Measurements from ENCODE around the gene MBD6.

Gene MBD6, protein sequence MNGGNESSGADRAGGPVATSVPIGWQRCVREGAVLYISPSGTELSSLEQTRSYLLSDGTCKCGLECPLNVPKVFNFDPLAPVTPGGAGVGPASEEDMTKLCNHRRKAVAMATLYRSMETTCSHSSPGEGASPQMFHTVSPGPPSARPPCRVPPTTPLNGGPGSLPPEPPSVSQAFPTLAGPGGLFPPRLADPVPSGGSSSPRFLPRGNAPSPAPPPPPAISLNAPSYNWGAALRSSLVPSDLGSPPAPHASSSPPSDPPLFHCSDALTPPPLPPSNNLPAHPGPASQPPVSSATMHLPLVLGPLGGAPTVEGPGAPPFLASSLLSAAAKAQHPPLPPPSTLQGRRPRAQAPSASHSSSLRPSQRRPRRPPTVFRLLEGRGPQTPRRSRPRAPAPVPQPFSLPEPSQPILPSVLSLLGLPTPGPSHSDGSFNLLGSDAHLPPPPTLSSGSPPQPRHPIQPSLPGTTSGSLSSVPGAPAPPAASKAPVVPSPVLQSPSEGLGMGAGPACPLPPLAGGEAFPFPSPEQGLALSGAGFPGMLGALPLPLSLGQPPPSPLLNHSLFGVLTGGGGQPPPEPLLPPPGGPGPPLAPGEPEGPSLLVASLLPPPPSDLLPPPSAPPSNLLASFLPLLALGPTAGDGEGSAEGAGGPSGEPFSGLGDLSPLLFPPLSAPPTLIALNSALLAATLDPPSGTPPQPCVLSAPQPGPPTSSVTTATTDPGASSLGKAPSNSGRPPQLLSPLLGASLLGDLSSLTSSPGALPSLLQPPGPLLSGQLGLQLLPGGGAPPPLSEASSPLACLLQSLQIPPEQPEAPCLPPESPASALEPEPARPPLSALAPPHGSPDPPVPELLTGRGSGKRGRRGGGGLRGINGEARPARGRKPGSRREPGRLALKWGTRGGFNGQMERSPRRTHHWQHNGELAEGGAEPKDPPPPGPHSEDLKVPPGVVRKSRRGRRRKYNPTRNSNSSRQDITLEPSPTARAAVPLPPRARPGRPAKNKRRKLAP

DNA sequence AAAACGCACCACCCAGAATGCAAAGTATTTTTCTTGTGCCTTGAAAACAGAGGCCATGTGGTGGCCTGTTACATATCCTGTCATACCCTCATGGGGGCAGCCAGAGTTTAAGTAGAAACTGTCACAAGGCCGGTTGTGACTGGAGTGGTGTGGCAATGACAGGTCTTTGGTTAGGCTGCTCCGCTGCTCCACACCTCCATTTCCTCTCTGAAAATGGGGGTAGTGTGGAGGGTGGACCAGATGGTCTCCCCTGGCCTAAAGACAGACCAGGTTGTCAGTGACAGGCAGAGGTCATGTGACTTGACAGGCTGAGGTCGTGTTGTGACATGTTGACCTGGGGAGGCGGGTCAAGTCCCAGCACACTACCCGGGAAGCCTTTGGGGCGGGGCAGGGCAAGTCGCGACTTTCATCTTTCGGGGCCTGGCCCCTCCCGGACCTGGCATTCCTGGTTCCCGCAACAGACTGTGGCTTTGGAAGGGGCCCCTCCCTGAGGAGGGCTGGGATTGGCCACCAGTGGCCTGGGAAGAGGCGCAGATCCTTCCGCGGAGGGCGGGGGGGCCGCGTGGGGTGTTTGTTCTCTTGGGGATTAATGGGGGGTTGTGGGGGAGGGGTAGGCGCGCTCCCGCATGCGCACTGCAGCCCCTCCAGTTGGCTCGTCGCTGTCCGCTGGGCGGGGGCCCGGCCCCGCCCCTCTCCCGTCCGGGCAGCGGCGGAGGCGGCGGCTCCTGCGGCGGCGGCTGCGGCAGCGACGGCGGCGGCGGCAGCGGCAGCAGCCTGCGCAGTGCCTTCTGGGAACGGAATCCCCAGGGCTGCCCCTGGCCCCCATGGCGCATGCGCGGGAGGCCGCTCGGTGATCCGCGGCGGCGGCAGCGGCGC is at the start of gene MBD6:
MBD6 (plus strand) TSS at position 814 of the 876 bp plus-strand sequence. CDS start 1,480 bp downstream, outside the sequence.
- peak; percentile 80 to 85 for DNase-seq (ENCODE audit: low read depth in 2 of 2)

DNA sequence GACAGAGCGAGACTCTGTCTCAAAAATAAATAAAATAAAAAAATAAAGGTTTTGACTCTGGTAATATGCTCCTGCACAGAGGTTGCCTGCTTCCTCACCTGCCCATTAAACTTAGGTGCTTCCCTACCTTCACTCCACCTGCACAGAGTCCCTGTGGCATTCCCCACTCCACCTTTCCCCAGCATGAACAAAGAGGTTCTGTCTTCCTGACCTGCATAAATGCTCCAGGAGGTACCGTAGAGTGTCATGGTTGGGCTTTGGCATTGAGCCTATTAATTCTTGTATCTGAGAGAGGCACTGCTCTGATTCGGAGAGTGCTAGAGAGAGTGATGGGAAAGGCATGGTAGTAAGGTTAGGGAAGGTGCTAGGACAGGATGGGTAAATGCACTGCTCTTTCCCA is 49.2 kb upstream of the MBD6 start:
- DNase-seq (ENCODE audit: low read depth in 2 of 2), result no peak

DNA sequence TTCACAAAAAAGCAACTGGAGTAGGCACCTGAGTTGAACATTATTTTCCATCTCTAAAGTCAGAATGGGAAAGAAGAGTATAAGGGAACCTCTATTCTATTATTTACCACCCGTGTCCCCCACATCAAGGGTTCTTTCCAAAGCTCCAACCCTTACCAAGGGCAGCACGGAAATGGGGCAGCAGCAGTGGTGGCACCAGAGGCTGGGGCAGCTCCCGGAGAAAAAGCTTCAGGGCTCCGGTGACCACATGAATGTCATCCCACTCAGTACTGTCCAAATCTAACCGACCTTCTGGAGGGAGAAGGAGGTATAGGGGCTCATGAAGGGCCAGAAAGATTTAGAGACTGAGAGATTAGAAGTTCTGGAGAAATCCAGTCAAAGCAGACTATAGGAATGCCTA is 48.7 kb upstream of the MBD6 start:
- no peak for DNase-seq (ENCODE audit: low read depth in 2 of 2)

DNA sequence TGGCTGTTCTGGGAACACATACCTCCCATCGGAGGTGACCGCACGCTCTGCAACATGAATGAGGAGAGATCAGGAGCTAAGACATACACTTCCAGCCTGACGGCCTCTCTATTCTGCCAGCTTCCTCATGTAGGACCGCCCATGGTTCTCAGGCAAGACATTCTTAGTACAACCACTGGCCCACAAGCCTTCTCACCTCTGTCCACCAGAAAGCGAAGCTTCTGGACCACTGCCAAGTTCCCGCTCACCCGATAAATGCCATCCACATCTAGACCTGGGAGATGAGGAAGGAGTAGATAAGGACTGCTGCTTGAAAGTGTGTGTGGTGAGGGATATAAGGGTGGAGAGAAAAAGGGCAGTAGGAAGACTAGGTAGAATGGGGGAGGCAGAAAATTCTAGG is 48.2 kb upstream of the MBD6 start:
- no peak for DNase-seq (ENCODE audit: low read depth in 2 of 2)

DNA sequence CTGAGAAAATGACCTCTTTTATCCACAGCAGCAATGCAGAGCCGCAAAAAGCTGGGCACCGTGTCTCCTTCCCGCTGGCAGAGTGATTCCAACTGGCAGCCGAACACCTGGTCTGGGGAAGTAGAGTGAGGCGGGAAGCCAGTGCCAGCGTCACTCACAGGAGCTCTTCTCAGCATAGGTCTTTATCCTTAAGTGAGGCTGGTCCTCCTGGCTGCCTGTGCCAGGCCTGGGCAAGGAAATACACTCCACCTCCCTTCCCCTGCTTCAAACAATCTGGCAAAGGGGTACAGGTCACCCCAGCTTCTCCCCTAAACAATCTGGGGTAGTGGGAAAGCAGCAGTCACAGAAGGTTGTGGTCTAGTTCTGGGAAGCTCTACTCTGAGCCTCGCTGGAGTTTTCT is 47.8 kb upstream of the MBD6 start:
- DNase-seq (ENCODE audit: low read depth in 2 of 2), result no peak

DNA sequence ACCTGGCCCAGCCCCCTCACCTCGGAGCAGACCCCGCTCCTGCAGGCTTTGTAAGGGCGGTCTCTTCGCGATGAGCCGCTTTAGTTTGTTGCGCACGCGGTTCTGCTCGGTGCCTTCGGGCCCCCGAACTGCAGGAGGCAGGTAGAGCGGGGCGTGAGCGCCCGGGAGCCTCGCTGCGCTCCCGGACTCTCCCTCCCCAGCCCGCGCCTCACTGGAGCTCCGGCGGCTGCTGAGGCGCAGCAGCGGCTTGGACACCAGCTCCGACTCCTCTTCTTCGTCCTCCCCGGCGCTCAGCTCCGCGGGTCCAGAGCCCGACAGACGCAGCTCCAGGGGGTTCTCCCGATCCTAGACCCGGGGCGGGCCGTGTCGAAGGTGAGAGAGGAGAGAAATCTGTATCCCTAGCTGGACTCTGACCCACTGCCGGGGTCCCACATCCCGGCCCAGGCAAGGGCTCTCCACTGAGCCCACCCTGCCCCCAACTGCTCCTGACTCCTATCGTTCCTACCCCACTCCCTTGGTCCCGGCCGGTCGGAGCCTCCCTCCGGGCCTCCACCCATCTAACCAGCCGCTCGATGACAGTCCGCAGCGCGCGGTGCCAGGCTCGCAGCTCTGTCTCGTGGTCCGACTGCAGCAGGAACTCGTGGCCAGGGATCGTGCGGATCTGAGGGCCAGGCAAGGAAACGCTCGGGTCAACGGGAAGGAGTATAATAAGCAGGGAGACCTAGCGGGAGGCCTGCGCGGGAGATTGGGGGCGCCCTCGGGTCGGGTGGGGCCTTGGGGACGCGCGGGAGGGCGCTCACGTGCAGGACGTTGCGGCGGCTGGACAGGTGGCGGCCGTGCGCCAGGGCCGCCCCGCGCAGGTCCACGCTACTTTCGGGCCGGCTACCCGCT is 47.1 kb upstream of the MBD6 start:
- DNase-seq (ENCODE audit: low read depth in 2 of 2), result no peak

DNA sequence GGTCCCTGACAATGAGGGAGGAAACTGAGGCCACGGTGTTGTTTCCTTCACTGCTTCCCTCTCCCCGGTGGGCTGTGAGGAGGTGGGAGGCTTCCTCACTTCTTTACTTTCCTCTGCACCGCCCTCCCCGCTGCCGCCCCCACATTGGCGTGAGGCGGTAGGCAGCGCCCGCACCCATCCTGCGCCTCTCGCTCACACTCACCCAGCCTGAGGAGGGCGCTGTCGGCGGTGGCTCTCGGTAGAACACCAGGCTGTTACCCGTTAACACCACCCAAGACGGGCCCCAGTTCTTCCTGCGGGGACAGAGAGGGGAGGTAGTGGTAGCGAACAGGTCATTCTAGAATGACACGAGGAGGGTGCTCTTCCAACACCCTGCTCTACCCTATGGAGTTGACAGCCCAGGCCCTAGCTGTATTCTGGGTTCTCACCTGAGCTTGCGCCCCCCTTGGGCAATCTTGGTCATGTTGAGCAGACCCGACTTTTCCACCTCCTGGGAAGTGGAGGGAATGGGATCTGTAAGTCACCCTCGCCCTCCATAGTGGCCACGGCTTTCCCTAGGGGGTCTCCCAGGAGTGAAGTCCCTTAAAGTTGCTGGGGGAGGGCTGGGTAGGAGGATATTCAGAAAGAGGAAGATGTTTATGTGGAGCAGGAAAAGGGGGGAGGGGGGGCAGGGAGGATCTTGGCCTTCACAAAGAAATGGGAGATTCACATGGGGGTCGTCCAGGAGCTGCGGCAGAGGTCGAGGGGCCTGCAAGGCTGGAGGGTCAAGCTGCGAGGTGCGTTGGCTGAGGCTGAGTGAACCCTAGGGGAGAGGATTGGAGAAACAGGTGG is 46.2 kb upstream of the MBD6 start:
- DNase-seq (ENCODE audit: low read depth in 2 of 2), result no peak

DNA sequence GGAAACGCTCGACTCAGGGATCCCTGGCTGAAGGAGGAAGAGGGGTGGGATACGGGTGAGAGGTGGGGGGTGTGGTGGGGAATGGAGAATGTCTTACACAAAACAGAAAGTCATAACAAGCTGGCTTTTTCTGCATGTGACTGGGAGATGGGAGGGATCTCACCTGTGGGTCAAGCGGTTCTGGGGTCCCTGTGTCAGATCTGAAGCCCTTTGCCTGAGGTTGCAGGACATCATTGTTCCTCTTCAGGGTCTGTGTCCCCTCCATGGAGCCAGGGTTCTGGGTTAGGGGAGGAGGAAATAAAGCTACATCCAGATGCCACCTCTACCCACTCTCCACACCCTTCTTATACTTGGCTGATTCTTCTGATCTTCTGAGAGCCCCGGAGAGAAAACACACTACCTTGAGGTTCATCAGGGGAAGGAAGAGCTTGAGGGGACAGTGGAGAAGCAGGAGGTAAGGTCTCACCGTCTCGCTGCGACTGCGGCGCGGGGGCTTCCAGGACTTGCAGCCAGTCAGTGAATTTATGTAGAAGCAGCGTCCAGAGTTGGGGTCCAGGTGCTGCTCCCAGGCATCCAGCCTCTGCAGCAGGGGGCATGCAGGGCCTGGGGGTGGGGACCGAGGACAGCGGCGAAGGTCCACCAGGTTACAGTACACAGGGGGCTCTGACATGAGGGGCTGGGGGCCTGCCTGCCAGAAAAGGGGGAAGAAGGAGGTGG is 45.5 kb upstream of the MBD6 start:
- no peak for DNase-seq (ENCODE audit: low read depth in 2 of 2)

DNA sequence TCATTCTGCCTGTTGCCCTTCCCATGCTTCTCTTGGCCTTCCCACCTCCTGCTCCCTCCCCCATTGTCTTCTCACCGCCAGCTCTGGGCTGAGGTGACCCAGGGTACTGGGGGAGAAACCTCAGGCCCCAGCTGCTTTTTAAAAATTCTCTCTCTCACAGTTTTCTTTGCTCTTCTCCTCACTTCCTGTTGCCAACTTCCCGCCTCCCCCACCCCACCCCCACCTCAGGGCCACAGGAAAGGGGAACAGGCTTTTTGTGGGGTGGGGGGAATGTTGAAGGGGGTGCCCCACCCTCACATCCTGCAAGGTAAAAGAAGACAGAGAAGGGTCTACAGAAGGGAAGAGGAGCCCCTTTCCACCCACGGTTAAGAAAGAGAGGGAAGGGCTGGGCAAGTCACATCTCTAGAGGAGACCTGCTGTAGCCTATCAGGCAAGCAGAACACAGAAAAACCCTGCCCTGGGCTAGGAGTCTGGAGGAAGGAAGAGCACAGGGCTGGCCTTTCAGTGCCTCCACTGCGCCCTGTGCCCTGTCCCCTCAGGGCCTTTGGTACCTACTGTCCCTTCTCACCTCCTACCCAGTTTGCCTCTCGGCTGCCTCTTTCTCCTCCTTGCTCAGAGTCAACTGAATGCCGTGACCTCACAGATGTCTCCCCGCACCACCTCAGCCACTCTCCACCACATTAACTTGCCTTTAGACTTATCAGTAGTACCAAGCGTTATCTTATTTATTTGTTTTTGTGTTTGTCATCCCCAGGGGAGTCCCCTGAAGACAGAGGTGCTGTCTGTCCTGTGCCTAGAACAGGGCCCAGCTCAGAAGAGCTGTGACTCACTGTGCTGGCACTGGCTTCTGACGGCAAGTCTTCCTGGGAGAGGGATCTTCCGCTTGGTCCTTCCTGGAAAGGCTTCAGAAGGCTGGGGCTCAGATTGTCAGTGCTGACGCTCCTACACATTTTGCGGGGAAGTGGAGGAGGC is 44.6 kb upstream of the MBD6 start:
- peak in 1 of 2 donors; percentile 27 for DNase-seq (ENCODE audit: low read depth in 2 of 2)

DNA sequence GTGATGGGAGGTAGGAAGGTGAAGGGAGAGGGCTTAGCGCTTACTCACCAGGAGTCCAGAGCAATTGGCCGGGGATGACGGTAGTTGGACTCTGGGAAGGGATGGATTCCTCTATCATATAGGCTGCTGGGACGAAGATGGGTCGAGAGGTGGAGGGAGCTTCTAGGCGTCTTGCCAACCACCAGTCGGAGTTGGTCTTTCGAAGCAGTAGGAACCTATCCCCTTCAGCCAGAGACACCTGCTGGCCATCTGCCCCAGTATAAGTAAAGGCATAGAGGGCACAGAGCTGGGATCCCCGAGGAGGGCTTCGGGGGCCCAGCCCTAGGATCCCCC is 43.6 kb upstream of the MBD6 start:
- no peak for DNase-seq (ENCODE audit: low read depth in 2 of 2)

DNA sequence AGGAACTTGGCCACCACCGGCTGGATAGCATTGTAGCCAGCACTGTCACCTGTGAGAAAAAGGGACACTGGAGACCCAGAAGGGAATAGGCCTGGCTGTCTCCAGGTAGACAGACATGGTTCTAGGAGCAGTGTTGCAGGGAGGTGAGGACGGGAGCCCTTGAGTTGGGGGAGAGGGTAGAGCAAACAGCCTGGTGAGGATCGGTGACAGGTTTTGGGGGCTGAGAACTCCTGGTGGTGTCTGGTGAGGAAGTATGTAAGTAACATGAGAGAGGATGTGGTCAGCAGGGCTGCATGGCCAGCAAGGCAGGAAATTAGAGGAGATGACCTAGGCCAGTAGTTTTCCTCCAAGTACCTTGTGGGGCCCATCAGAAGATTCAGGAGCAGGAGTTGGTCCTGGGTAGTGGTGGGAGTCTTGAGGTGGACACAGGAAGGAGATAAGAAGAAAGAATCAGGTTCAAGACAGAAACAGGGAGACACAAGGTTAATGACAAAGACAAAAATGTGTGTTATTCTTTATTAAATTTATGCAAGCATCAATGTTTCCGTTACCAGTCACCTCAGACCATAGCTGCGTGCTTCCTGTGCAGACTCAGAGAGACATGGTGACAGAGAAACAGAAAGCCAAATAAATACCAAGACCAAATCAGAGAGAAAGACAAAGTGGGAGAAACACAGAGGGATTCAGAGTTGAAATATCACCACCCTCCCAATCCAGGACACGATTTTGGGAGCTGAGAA is 43.1 kb upstream of the MBD6 start, which contains the start of gene ARHGAP9:
ARHGAP9 (minus strand) TSS at position 491 of the 740 bp plus-strand sequence; CDS start at position 31, 460 bp downstream.
- peak in 1 of 2 donors; percentile 48 for DNase-seq (ENCODE audit: low read depth in 2 of 2)

DNA sequence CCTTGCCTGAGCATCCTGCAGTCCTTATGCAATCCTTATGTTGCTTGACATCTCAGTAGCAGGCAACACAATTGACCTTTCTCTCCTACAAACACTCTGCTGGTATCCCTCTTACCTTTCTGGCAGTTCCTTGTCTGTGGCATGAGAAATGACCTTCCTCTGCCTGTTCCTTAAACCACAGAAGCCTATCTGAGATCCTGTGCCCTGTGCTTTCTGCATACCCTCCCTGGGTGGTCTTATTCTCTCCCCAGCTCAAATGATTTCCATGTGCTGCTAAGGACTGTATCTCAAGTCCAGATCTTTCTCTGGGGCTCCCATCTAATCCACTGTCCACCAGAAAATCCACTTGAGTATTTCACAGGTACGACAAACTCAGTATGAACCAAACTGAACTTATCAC is 41.0 kb upstream of the MBD6 start:
- no peak for DNase-seq (ENCODE audit: low read depth in 2 of 2)

DNA sequence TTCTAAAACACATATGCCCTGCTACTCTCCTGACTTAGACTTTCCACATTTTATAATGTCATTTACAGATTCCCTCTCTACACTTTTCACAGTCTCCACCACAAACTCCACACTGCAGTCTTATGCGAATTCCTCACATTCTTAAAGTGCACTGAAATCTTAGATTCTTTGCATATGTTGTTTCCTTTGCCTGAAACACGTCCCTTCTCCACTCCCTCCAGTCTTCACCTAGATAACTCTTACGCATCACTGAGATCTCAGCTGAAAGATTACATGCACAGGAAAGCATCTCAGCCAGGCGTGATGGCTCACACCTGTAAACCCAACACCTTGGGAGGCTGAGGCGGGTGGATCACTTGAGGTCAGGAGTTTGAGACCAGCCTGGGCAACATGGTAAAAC is 39.2 kb upstream of the MBD6 start:
- no peak for DNase-seq (ENCODE audit: low read depth in 2 of 2)

DNA sequence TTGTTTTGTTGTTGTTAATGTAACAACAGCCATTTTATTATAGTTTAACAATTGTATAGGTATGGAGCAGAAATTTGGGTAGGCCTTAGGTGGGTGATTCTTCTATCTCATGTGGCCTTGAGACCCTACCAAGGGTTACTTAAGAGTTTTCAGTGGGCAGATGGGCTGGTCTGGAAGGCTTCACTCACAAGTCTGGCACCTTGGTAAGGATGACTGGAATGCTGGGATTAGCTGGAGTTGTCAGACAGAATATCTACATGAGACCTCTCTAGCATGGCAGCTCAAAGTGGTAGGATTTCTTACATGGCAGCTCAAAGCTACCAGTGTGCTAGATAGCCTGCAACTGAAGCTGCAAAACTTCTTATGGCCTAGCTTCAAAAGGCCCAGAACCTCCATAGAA is 36.9 kb upstream of the MBD6 start:
- no peak for DNase-seq (ENCODE audit: low read depth in 2 of 2)

DNA sequence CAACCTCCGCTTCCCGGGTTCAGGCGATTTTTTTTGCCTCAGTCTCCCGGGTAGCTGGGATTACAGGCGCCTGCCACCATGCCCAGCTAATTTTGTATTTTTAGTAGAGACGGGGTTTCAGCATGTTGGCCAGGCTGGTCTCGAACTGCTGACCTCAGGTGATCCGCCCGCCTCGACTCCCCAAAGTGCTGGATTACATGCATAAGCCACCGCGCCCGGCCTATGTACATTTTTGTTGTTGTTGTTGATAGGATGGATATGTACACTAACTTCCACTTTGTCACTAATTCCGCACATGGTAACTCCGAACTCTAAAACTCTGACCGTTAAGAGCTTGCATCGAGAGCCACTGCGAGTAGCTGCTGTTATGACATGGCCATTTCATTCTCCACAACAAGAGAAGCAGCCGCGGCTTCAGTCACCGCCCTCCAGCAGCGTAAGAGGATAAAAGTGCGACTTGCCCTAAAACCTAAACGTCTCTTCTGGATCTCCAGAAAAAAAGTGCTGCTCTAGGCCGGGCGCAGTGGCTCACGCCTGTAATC is 35.5 kb upstream of the MBD6 start:
- DNase-seq (ENCODE audit: low read depth in 2 of 2), result no peak

DNA sequence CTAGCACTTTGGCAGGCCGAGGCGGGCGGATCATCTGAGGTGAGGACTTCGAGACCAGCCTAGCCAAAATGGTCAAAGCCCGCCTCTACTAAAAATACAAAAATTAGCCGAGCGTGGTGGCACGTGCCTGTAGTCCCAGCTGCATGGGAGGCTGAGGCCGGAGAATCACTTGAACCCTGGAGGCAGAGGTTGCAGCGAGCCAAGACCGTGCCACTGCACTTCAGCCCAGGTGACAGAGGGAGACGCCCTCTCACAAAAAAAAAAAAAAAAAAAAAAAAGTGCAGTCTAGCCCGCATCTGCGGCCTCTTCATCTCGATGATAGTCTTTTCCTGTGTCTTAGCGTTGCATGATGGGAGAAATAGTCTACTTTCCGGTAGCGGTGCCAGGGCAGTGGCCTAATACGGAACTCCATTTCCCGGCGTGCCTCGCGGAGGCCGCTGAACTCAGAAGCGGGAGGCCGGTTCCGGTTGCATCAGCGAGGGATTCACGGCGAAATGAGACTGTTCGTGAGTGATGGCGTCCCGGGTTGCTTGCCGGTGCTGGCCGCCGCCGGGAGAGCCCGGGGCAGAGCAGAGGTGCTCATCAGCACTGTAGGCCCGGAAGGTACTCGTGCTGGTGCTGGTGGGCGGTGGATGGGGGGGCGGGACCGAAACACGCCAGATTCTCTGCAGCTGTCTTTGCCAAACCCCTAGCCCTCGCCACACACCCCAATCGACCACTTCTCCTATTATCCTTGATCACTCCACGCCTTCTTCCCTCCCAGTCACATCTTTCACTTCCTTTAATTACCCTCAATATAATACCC is 34.8 kb upstream of the MBD6 start, which contains the start of gene MARS1:
MARS1 (plus strand) TSS at position 472 of the 805 bp plus-strand sequence; CDS start at position 495, 23 bp downstream.
- peak; percentile 85 to 88 for DNase-seq (ENCODE audit: low read depth in 2 of 2)

Measured in activated CD8-positive, alpha-beta memory T cell treated with anti-CD3 and anti-CD28 coated beads for 4 hours (primary cell).